HAP-1 (cell line): Measurements from ENCODE around the gene KLRK1.
"Not testable (repeated sequence)": the region's sequence is repeated elsewhere in the genome, so short reads cannot be mapped to it uniquely, and the experiment has no call there.

Experiments used
- DNase-seq, 2 experiments: peaks; one replicate each; pipeline ENCODE4 v3.0.0-alpha.2; 2016 to 2020; ENCODE audit warnings: low spot score in 2 of 2
- H3K27me3 ChIP-seq: fragments of 250-450 bp; sonication (Bioruptor Pico); 2 replicates; pipeline ENCODE4 v1.5.1; 2020; ENCODE audit warnings: low read depth, mild to moderate bottlenecking, moderate library complexity
- H3K36me3 ChIP-seq: fragments of 250-450 bp; sonication (Bioruptor Pico); replicated peaks from 2 replicates; pipeline ENCODE4 v1.5.1; 2020; ENCODE audit warnings: mild to moderate bottlenecking
- H3K4me1 ChIP-seq: fragments of 250-450 bp; sonication (Bioruptor Pico); 2 replicates; pipeline ENCODE4 v1.5.1; 2020; ENCODE audit warnings: mild to moderate bottlenecking
- H3K4me3 ChIP-seq: fragments of 250-450 bp; sonication (Bioruptor Pico); 2 replicates; pipeline ENCODE4 v1.5.1; 2020; ENCODE audit warnings: mild to moderate bottlenecking, moderate library complexity
- H3K9me3 ChIP-seq: fragments of 250-450 bp; sonication (Bioruptor Pico); 2 replicates; pipeline ENCODE4 v1.5.1; 2020; ENCODE audit warnings: mild to moderate bottlenecking, moderate library complexity
- in situ Hi-C: fragments of 300-500 bp; cut with MboI; formaldehyde crosslinking; loops from 3 replicates; pipeline ENCODE4 v1.14.3; 2020; ENCODE audit warnings: low sequenced_read_pairs, inconsistent platforms, mixed read lengths

The KLRK1 gene

DNA sequence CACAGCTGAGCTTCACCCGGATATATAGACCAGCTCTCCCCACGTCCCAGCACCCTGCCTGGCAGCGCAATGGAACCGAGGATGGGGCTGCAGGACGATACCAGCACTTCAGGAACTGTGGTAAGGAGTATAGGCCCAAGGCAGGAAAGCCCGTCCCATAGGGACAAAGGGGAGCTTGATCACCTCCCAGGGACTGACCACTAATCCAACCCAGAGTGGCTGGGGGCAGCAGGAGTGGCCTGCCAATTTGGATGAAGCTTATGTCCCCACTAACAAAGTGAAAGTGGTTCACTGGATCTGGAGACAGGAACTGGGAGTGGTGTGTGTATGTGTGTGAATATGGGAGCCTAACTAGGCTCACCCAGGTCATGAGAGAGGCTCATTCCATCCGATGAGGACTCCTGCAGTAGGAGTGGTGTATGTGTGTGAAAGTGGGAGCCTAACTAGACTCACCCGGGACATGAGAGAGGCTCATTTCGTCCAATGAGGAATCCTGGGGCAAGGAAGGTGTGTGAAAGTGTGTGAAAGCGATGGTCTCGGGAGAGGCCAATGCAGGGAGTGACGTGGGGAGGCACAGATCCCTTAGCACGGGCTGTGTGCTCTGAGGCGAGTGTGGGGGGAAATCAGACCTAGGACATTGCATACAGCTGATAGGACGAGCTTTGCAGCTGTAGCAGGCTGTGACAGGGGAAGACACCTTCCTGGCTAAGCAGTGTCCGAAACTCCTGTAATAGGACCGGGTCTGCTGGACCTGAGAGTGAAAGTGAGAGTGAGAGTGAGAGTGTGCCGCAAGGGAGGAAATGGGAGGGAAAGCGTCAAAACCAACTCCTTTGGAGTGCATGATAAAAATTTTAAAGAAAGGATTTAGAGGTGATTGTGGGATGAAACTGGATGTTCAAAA lies 25.7 kb downstream of the KLRK1 start:
- Histone ChIP-seq H3K4me1 (peaks cover 53% of the 10 kb centered on the region), H3K36me3 (no peaks in the 10 kb centered on the region; the same call in 1 of the 2 replicates), H3K27me3 (no peaks in the 10 kb centered on the region), H3K4me3 (peak overlapping the region; percentile 33), H3K9me3 (no peaks in the 10 kb centered on the region)
- peak; percentile 33 to 55 for DNase-seq
- in situ Hi-C loops = no loop called here

DNA sequence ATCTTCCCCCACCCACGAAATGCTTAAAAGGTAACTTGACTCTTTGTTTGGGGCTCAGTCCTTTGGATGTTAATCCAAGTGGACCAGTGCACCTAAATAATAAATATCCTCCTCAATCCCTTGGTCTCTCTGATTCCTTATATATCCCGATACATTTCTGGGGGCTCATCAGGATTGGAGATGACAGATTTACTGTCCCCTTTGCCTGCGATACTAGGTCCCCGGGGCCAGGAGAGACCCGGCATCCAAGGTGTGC lies 26.3 kb downstream of the KLRK1 start:
- no peaks in the 10 kb centered on the region for H3K27me3 ChIP-seq
- peak overlapping the region; percentile 33 for H3K4me3 ChIP-seq
- in situ Hi-C loops = no loop called here
- H3K36me3 ChIP-seq = no peaks in the 10 kb centered on the region; the same call in 1 of the 2 replicates
- no peaks in the 10 kb centered on the region for H3K9me3 ChIP-seq
- peaks cover 53% of the 10 kb centered on the region for H3K4me1 ChIP-seq
- peak in 1 of 2 experiments; percentile 25 for DNase-seq

DNA sequence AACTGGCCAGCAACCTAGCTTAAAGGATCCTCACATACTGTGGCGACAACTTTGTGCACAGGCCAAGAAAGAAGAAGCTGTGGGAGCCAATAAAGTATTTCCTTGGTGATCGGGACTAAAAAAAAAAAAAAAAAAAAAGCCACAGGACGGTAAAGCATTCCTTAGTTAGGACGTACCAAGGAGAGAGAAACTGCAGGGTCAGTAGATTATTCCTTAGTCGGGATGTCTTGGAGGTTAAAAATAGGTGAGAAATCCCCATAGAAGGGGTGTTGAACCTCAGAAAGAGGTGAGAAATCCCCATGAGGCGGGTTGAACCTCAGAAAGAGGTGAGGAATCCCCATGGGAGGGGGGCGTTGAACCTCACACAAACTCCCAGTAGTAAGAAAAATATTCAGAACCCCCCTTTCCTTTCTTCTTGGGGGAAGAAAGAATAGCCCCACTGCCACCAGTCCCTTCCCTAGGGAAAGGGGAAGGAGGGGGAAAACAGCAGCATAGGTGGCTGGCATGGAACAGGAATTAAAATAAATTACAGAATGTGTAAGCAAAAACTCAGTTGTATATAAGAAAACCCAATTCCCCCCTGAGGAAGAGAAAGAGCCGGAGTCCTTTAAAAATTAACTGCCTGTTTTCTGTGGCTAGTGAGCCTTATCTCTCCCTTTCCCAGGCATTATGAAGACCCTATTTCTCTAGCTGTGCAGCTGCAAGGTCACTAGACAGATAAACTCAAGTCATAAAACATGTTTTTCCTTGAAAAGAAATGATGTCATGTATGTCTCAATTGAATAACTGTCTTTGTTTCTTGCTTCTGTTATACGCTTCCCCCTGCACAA lies 26.8 kb downstream of the KLRK1 start:
- H3K27me3 ChIP-seq = no peaks in the 10 kb centered on the region
- peak in 1 of 2 experiments; percentile 39 for DNase-seq
- H3K9me3 ChIP-seq = no peaks in the 10 kb centered on the region
- peaks cover 53% of the 10 kb centered on the region for H3K4me1 ChIP-seq
- no peaks in the 10 kb centered on the region; the same call in 1 of the 2 replicates for H3K36me3 ChIP-seq
- in situ Hi-C loops = no loop called here
- H3K4me3 ChIP-seq = no peak overlapping the region

DNA sequence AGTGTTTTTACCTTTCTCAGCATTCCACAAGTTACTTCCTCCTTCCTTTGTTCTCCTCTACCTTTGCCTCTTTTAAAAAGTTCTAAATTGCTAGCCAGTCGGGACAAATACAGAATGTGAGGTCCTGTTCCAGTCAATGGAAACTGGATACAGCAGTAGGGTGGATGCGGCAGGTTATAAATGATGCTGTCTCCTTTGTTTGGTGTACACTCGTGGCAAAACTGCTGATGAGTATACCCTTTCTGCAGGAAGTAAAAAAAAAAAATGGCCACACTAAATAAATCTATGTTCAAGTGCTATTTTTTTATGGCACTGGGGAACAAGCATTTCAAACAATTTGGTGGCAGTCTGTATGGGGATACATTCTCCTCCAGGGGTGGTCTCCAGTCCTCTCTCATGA lies 27.5 kb downstream of the KLRK1 start:
- H3K4me1 ChIP-seq = peaks cover 53% of the 10 kb centered on the region
- no peaks in the 10 kb centered on the region for H3K27me3 ChIP-seq
- H3K4me3 ChIP-seq = no peak overlapping the region
- in situ Hi-C loops = no loop called here
- H3K36me3 ChIP-seq = no peaks in the 10 kb centered on the region; the same call in 1 of the 2 replicates
- H3K9me3 ChIP-seq = no peaks in the 10 kb centered on the region; the same call in 1 of the 2 replicates
- no peak for DNase-seq

DNA sequence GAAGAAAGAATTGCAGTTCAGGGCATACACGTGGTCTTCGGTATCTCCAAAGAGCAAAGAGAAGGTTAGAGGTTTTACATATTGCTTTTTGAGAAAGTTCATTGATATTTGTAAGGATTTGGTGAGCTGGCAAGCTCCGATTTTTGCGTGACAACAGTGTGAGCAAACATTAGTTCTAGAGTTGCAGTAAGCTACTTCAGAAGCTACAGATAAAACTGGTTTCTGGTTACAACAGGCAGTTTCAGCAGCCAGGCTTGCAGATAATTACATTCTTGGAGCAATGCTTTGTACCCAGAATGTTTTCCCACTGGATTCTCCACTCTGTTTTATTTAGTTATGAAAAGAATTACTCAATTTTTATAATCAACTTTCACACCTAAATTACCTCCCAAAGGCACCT lies 28.2 kb downstream of the KLRK1 start:
- Histone ChIP-seq H3K4me3 (no peak overlapping the region), H3K27me3 (no peaks in the 10 kb centered on the region), H3K36me3 (no peaks in the 10 kb centered on the region; the same call in 1 of the 2 replicates), H3K4me1 (peaks cover 53% of the 10 kb centered on the region), H3K9me3 (no peaks in the 10 kb centered on the region; the same call in 1 of the 2 replicates)
- in situ Hi-C loops = no loop called here
- peak in 1 of 2 experiments; percentile 22 for DNase-seq

DNA sequence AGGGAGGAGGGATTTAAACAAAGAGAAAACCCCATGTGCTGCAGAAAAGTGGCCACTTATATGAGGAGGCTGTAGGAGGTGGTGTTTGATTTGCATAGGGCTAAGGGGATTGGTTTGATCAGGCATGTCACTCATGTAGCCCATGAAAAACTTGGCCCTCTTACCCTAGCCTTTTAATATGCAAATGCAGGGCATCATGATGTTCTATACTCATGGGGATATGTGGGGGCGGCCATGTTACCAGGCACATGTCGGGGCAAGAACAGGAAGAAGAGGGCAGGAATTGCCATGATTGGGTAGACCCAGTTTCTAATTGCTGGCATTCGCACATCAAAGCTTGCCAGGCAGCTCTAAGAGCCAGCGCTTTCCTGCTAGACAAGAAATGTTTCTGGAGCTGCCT lies 28.8 kb downstream of the KLRK1 start:
- peak; percentile 67 to 72 for DNase-seq
- in situ Hi-C loops = no loop called here
- H3K4me3 ChIP-seq = no peak overlapping the region
- no peaks in the 10 kb centered on the region for H3K27me3 ChIP-seq
- peaks cover 51% of the 10 kb centered on the region for H3K4me1 ChIP-seq
- H3K36me3 ChIP-seq = no peaks in the 10 kb centered on the region; the same call in 1 of the 2 replicates
- H3K9me3 ChIP-seq = no peaks in the 10 kb centered on the region; the same call in 1 of the 2 replicates

DNA sequence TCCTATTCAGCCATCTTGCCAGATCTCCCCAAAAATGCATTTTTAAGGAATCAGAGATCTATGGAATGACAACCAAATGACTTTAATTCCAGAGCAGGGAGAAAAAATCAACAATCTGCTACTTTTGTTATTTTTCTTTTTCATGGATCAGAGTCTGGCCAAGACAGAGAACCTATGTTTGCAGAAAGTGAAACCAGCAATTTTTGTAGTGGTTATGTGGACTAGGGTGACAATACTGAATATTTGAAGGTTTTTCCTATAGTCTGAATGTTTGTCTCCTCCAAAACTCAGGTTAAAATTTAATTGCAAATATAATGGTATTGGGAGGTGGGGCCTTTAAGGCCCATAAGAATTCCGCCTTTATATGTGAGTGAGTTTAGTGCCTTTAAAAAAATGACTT lies 30.9 kb downstream of the KLRK1 start:
- DNase-seq = no peak
- in situ Hi-C loops = no loop called here

DNA sequence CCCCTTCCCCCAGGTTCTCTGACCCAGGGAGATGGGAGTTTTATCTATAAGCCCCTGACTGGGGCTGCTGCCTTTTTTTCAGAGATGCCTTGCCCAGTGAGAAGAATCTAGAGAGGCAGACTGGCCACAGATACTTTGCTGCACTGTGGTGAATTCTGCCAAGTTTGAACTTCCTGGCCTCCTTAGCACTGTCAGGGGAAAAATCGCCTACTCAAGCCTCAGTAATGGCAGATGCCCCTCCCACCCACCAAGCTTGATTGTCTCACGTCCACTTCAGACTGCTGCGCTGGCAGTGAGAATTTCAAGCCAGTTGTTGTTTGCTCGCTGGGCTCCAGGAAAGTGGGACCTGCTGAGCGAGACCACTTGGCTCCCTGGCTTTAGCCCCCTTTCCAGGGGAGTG lies 31.7 kb downstream of the KLRK1 start:
- no peaks in the 10 kb centered on the region for H3K27me3 ChIP-seq
- peaks cover 33% of the 10 kb centered on the region for H3K4me1 ChIP-seq
- DNase-seq = no peak
- in situ Hi-C loops = no loop called here
- no peaks in the 10 kb centered on the region; the same call in 1 of the 2 replicates for H3K36me3 ChIP-seq
- no peak overlapping the region for H3K4me3 ChIP-seq
- H3K9me3 ChIP-seq = no peaks in the 10 kb centered on the region; the same call in 1 of the 2 replicates

More for the DNA sequence above, 30.9 kb downstream of the KLRK1 start:
- Histone ChIP-seq H3K36me3 (no peaks in the 10 kb centered on the region; the same call in 1 of the 2 replicates), H3K9me3 (no peaks in the 10 kb centered on the region; the same call in 1 of the 2 replicates), H3K27me3 (no peaks in the 10 kb centered on the region), H3K4me3 (no peak overlapping the region), H3K4me1 (peaks cover 38% of the 10 kb centered on the region)

DNA sequence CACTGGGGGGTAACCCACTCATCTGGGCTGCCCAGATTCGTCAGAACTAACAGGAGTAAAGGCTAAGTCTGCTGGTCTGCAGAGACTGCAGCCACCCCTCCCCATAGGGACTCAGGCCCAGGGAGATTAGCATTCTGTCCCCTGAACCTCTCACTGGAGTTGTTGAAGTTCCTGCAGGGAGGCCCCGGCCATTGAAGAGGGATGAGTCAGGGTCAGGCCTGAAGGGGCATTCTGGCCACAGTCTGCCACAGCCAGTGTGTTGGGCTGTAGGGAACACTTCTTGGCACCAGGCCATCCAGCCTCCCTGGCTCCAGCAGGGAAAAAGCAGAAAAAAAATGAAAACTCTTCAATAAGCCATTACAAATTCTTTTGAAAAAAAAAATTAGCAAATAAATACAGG lies 35.3 kb downstream of the KLRK1 start:
- Histone ChIP-seq H3K36me3 (no peaks in the 10 kb centered on the region), H3K4me1 (no peaks in the 10 kb centered on the region), H3K9me3 (no peaks in the 10 kb centered on the region; the same call in 1 of the 2 replicates), H3K27me3 (no peaks in the 10 kb centered on the region), H3K4me3 (no peak overlapping the region)
- DNase-seq = peak in 1 of 2 experiments; percentile 16
- in situ Hi-C loops = no loop called here

DNA sequence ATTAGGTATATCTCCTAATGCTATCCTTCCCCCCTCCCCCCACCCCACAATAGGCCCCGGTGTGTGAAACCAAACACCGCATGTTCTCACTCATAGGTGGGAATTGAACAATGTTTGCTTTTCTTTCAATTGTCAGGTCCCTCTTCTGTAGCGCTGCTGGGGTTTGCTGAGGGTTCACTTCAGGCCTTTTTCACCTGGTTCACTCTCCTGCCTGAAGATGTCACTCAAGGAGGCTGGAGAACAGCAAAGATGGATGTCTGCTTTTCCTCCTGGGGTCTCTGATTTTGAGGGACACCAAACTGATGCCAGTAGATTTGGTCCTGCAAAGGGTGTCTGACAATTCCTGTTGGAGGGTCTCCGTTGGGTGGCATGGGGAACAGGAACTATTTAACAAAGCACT lies 35.8 kb downstream of the KLRK1 start:
- Histone ChIP-seq H3K27me3 (no peaks in the 10 kb centered on the region), H3K36me3 (no peaks in the 10 kb centered on the region), H3K9me3 (no peaks in the 10 kb centered on the region; the same call in 1 of the 2 replicates), H3K4me1 (no peaks in the 10 kb centered on the region), H3K4me3 (no peak overlapping the region)
- no peak for DNase-seq
- in situ Hi-C loops = no loop called here

DNA sequence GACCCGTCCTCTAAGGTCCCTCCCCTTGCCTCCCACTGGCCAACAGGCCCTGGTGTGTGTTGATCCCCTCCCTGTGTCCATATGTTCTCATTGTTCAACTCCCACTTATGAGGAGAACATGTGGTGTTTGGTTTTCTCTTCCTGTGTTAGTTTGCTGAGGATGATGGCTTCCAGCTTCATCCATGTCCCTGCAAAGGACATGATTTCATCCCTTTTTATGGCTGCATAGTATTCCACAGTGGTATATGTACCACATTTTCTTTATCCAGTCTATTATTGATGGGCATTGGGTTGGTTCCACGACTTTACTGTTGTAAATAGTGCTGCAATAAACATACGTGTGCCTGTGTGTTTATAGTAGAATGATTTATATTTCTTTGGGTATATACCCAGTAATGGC lies 38.4 kb downstream of the KLRK1 start:
- in situ Hi-C loops, H3K4me3 ChIP-seq, H3K36me3 ChIP-seq, DNase-seq, H3K9me3 ChIP-seq, H3K27me3 ChIP-seq, H3K4me1 ChIP-seq: not testable (repeated sequence)

DNA sequence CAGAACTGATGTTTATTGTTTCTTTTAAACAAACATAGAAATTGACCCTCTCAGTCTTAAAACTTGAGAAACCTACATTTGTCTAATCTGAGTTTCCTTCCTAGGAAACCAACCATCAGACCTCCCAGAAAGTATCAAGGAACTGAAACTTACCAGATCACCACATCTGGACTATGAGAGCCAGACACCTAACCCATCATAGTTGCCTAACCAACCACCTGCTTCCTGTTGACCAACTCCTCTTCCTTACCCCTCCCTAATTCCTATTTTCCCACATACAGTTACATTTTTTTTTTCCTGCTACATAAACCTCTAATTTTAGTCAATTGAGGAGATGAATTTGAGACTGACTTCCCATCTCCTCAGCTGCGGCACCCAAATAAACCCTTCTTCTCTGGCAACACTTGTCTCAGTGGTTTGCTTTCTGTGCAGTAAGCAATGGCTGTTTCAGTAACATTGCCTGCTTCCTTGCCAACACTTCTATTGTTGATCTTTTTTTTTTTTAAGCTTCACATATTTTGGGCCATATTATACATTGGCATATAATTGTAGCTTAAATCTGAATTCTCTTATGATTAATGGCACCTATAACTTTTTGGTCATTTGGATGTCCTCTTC lies 47.8 kb downstream of the KLRK1 start:
- in situ Hi-C loops = loop anchor here (25.0 kb wide), 1 partner anchor 220 kb away; no protein-coding TSS in a partner anchor
- no peak for DNase-seq
- peaks cover 2% of the 10 kb centered on the region; the same call in 1 of the 2 replicates for H3K4me1 ChIP-seq
- H3K36me3 ChIP-seq = no peaks in the 10 kb centered on the region
- H3K4me3 ChIP-seq = no peak overlapping the region
- H3K27me3 ChIP-seq = no peaks in the 10 kb centered on the region
- H3K9me3 ChIP-seq = no peaks in the 10 kb centered on the region

DNA sequence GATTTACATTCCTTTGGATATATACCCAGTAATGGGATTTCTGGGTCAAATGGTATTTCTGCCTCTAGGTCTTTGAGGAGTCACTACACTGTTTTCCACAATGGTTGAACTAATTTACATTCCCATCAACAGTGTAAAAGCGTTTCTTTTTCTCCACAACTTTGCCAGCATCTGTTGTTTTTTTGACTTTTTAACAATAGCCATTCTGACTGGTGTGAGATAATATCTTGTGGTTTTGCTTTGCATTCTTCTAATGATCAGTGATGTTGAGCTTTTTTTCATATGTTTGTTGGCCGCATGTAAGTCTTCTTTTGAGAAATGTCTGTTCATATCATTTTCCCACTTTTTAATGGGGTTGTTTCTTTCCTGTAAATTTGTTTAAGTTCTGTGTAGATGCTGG lies 48.9 kb downstream of the KLRK1 start:
- in situ Hi-C loops = loop anchor here (25.0 kb wide), 1 partner anchor 221 kb away; no protein-coding TSS in a partner anchor
- H3K9me3 ChIP-seq, DNase-seq, H3K36me3 ChIP-seq, H3K27me3 ChIP-seq, H3K4me3 ChIP-seq, H3K4me1 ChIP-seq: not testable (repeated sequence)
